ENCODE results near the gene NELL2. TPM values are rescaled to one million over a fixed set of nuclear protein-coding genes. Genes with fewer than 3 reads are reported as not detected.

NELL2 gene
- total RNA-seq, 2 donors from 2014 or later = 5.8 to 7.2 TPM

DNA sequence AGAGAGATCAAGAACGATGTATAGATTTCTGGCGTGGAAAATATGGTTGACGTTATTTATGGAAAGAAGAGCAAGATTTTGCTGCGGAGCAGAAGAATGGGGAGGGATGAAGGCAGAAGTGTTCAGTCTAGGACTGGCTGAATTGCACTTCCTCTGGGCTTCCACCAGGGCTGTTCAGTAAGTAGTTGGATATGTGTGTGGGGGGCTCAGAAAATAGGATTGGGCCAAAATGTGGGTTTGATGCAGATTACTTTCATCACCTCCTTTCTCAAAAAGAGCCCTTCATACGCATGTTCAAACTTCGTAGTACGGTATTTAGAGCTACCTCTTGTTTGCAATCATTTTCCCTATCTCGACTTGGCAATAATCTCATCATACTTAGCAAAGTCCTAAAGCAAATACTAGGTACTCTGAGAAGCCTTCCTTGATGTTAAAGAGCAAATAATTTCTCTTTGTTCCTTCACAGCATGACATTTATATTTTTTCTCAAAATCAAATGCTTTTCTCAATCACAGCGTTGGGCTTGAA, 349.4 kb downstream of the NELL2 start:
- Histone ChIP-seq H3K4me3 (no peak overlapping the region), H3K4me1 (replicated peaks) (no peaks in the 10 kb centered on the region), H3K9me3 (no peaks in the 10 kb centered on the region), H3K27ac (no peak overlapping the region), H3K36me3 (no peaks in the 10 kb centered on the region), H3K27me3 (replicated peaks; ENCODE audit: insufficient read depth) (no peaks in the 10 kb centered on the region)
- intact Hi-C loops (cut with DNase I) = no loop called here
- TF ChIP-seq, protein P1, sequence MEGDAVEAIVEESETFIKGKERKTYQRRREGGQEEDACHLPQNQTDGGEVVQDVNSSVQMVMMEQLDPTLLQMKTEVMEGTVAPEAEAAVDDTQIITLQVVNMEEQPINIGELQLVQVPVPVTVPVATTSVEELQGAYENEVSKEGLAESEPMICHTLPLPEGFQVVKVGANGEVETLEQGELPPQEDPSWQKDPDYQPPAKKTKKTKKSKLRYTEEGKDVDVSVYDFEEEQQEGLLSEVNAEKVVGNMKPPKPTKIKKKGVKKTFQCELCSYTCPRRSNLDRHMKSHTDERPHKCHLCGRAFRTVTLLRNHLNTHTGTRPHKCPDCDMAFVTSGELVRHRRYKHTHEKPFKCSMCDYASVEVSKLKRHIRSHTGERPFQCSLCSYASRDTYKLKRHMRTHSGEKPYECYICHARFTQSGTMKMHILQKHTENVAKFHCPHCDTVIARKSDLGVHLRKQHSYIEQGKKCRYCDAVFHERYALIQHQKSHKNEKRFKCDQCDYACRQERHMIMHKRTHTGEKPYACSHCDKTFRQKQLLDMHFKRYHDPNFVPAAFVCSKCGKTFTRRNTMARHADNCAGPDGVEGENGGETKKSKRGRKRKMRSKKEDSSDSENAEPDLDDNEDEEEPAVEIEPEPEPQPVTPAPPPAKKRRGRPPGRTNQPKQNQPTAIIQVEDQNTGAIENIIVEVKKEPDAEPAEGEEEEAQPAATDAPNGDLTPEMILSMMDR (IDR thresholded peaks at IDR 0.05) = no peak
- TF ChIP-seq POLR2A (IDR thresholded peaks at IDR 0.05) = no peak
- TF ChIP-seq POLR2AphosphoS5 (IDR thresholded peaks at IDR 0.05) = no peak
- WGBS = 74% methylated on average over 9 of the region's 9 CpGs
- DNase-seq (ENCODE audit: low spot score) = no peak

DNA sequence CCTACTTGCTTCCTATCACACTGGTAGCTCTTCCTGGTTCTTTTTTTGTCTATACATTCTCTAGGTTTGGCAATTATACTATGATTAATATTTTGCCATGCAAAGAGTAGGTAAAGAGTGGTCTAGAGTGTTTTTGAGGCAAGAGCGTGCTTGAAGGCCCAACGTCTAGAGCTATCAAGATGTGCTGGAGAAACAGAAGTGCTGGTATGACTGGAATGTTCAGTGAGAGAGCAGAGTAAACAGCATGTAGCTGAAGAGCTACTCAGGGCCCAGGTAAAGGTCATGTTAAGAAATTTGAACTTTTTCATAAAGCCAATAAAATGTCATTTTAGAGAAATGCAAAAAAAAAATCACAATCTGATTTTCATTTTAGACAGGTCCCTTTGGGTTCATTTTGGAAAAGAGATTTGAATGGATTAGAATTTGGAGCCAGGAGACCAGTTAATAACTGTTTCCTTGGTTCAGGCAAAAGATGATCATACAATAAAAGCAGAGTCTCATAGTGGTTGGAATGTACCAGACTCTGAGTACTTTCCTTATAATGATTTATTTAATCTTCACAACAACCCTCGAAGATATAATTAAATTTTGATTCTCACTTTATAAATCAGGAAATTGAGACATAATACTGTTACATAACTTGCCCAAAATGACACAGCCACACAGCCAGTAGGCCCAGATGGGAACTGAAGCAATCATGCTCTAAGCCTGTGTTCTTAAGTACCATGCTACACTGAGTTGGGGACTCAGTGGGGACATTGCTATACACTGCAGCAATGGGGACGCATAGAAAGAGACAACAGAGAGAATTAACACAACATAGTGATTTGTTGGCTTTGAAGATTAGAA, 350.1 kb downstream of the NELL2 start:
- no peak for TF ChIP-seq POLR2AphosphoS5 (IDR thresholded peaks at IDR 0.05)
- TF ChIP-seq, protein P1 (IDR thresholded peaks at IDR 0.05) = no peak
- no peak for TF ChIP-seq POLR2A (IDR thresholded peaks at IDR 0.05)
- H3K27ac ChIP-seq = no peak overlapping the region
- whole genome bisulfite sequencing = 66% methylated on average over 4 of the region's 4 CpGs
- H3K27me3 ChIP-seq (replicated peaks; ENCODE audit: insufficient read depth) = no peaks in the 10 kb centered on the region
- no peaks in the 10 kb centered on the region for H3K36me3 ChIP-seq
- no peak overlapping the region for H3K4me3 ChIP-seq
- no peaks in the 10 kb centered on the region for H3K9me3 ChIP-seq
- DNase-seq (ENCODE audit: low spot score) = no peak
- H3K4me1 ChIP-seq (replicated peaks) = no peaks in the 10 kb centered on the region
- intact Hi-C loops (cut with DNase I) = no loop called here

DNA sequence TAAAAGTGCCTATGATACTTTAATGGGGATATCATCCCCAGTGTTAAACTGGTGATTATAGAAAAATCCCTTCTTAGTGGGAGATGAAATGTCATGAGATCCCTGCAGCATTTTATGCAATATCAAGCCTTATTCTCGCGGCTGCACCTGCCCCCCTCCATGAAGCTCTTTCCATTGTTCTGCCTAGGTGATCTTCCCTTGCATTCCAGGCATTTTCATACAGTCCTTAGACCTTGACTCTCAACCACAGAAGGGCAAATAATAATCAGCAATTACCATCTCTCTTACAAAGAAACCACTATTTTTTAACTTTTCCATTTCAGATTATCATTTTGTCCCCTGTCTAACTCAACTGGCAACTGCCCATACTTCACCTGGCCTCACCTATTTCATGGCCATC, 352.3 kb downstream of the NELL2 start:
- WGBS = 94% methylated on average over 2 of the region's 2 CpGs
- no peaks in the 10 kb centered on the region for H3K36me3 ChIP-seq
- H3K4me3 ChIP-seq = no peak overlapping the region
- TF ChIP-seq POLR2AphosphoS5 (IDR thresholded peaks at IDR 0.05) = no peak
- TF ChIP-seq, protein P1 (IDR thresholded peaks at IDR 0.05) = no peak
- TF ChIP-seq POLR2A (IDR thresholded peaks at IDR 0.05) = no peak
- H3K4me1 ChIP-seq (replicated peaks) = no peaks in the 10 kb centered on the region
- H3K9me3 ChIP-seq = no peaks in the 10 kb centered on the region
- DNase-seq (ENCODE audit: low spot score) = no peak
- intact Hi-C loops (cut with DNase I) = no loop called here
- no peak overlapping the region for H3K27ac ChIP-seq
- H3K27me3 ChIP-seq (replicated peaks; ENCODE audit: insufficient read depth) = no peaks in the 10 kb centered on the region

DNA sequence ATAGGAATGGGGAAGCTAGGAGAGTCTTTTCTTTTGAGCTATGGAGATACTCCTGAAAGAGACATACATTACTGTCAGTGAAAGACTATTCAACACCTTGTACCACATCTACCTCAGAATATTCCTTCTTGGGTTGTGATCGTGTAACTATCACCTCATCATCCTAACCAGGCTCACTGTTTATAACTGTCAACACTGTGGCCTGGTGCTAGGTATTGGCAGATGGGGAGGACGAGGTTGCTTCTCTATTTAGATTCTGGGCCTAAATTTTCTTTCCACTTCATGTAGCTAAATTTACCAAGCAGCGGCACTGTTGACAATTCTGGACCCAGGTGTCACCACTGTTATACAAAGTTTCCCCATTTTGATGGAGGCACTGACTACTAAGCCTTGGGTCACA, 354.4 kb downstream of the NELL2 start:
- Histone ChIP-seq H3K9me3 (no peaks in the 10 kb centered on the region), H3K4me3 (no peak overlapping the region), H3K4me1 (replicated peaks) (no peaks in the 10 kb centered on the region), H3K27me3 (replicated peaks; ENCODE audit: insufficient read depth) (no peaks in the 10 kb centered on the region), H3K36me3 (no peaks in the 10 kb centered on the region), H3K27ac (no peak overlapping the region)
- WGBS = 92% methylated on average over 3 of the region's 3 CpGs
- TF ChIP-seq, protein P1 (IDR thresholded peaks at IDR 0.05) = no peak
- TF ChIP-seq POLR2AphosphoS5 (IDR thresholded peaks at IDR 0.05) (no peak), POLR2A (IDR thresholded peaks at IDR 0.05) (no peak)
- DNase-seq (ENCODE audit: low spot score) = no peak
- intact Hi-C loops (cut with DNase I) = no loop called here

DNA sequence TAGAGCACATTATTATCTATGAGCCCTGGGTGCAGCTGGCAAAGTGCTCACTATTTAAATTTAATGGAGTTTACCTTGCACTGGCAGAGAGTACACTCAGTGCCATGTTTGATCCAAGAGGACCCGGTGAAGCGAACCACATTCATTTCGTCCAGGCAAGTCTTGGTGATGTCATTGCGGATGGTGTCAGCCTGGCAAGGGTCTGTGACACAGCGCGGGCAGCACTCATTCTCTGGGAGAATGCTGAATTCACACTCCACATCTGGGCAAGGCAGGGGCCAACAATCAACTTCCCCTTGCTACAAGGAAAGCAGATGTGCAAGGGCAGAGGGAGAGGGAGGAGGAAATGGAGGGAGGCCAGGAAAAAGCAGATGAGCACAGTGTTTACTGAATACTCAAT, 356.2 kb downstream of the NELL2 start:
- H3K9me3 ChIP-seq = no peaks in the 10 kb centered on the region
- intact Hi-C loops (cut with DNase I) = no loop called here
- peak; percentile 11 for DNase-seq (ENCODE audit: low spot score)
- no peak overlapping the region for H3K4me3 ChIP-seq
- no peaks in the 10 kb centered on the region for H3K36me3 ChIP-seq
- 78% methylated on average over 6 of the region's 6 CpGs for WGBS
- no peaks in the 10 kb centered on the region for H3K4me1 ChIP-seq (replicated peaks)
- no peaks in the 10 kb centered on the region for H3K27me3 ChIP-seq (replicated peaks; ENCODE audit: insufficient read depth)
- TF ChIP-seq, protein P1 (IDR thresholded peaks at IDR 0.05) = no peak
- peak; percentile 23 for TF ChIP-seq POLR2AphosphoS5 (IDR thresholded peaks at IDR 0.05)
- no peak overlapping the region for H3K27ac ChIP-seq
